ENCODE measurements around the gene CSNK1A1. TPM values are rescaled to one million over a fixed set of nuclear protein-coding genes. Genes with fewer than 3 reads are reported as not detected.
A peak's percentile ranks its signal among the peaks of the same experiment; 100 is the strongest.

The CSNK1A1 gene
- total RNA-seq, 1 donor from 2014 or later: 335 TPM

GRCh38 chr5:149544028-149544420 lies 7.2 kb downstream of the CSNK1A1 start:
- peaks cover 2% of the 10 kb centered on the region for H3K9me3 Mint-ChIP-seq
- H3F3A ChIP-seq (ENCODE audit: low read depth): peaks cover 48% of the 10 kb centered on the region
- peaks cover 100% of the 10 kb centered on the region for H3K79me2 ChIP-seq (ENCODE audit: low read depth)
- H3K36me3 Mint-ChIP-seq: peaks cover 50% of the 10 kb centered on the region
- no peaks in the 10 kb centered on the region for H3K9me3 ChIP-seq (ENCODE audit: low read depth)
- H3K9ac ChIP-seq: no peak overlapping the region
- H3K27ac Mint-ChIP-seq: no peak overlapping the region
- TF ChIP-seq CTCF (IDR thresholded peaks at IDR 0.05): no peak
- TF ChIP-seq EZH2 (IDR thresholded peaks at IDR 0.05): no peak
- TF ChIP-seq EZH2phosphoT487 (IDR thresholded peaks at IDR 0.05): no peak
- H3K4me1 ChIP-seq: peaks cover 40% of the 10 kb centered on the region
- peaks cover 22% of the 10 kb centered on the region for H3K4me1 Mint-ChIP-seq
- H3K4me3 ChIP-seq: no peak overlapping the region
- H4K20me1 ChIP-seq (ENCODE audit: low read depth): peaks cover 91% of the 10 kb centered on the region
- peak; percentile 52 for DNase-seq (ENCODE audit: low spot score)
- peaks cover 3% of the 10 kb centered on the region for H3K36me3 ChIP-seq
- H3K27ac ChIP-seq: peak overlapping the region; percentile 78
- H3K27me3 Mint-ChIP-seq (ENCODE audit: insufficient read depth, low read depth): peaks cover 2% of the 10 kb centered on the region
- no peaks in the 10 kb centered on the region for H3K27me3 ChIP-seq
- no peak overlapping the region for H3K4me3 Mint-ChIP-seq
- H2AFZ ChIP-seq (replicated peaks): no peak overlapping the region
- H3K4me2 ChIP-seq: peak overlapping the region; percentile 48

GRCh38 chr5:149543361-149544027 lies 7.7 kb downstream of the CSNK1A1 start:
- Mint-ChIP-seq H3K27me3 (ENCODE audit: insufficient read depth, low read depth) (peaks cover 2% of the 10 kb centered on the region), H3K4me1 (peaks cover 19% of the 10 kb centered on the region), H3K36me3 (peaks cover 46% of the 10 kb centered on the region), H3K27ac (no peak overlapping the region), H3K4me3 (no peak overlapping the region), H3K9me3 (peaks cover 2% of the 10 kb centered on the region)
- H3K4me2 ChIP-seq: peak overlapping the region; percentile 48
- H3F3A ChIP-seq (ENCODE audit: low read depth): peaks cover 48% of the 10 kb centered on the region
- H3K9me3 ChIP-seq (ENCODE audit: low read depth): no peaks in the 10 kb centered on the region
- H2AFZ ChIP-seq (replicated peaks): no peak overlapping the region
- peaks cover 5% of the 10 kb centered on the region for H3K36me3 ChIP-seq
- no peaks in the 10 kb centered on the region for H3K27me3 ChIP-seq
- peaks cover 100% of the 10 kb centered on the region for H3K79me2 ChIP-seq (ENCODE audit: low read depth)
- H3K9ac ChIP-seq: no peak overlapping the region
- H3K4me1 ChIP-seq: peaks cover 34% of the 10 kb centered on the region
- H3K27ac ChIP-seq: peak overlapping the region; percentile 78
- H4K20me1 ChIP-seq (ENCODE audit: low read depth): peaks cover 97% of the 10 kb centered on the region
- TF ChIP-seq CTCF (IDR thresholded peaks at IDR 0.05): no peak
- no peak for TF ChIP-seq EZH2 (IDR thresholded peaks at IDR 0.05)
- TF ChIP-seq EZH2phosphoT487 (IDR thresholded peaks at IDR 0.05): no peak
- no peak overlapping the region for H3K4me3 ChIP-seq
- no peak for DNase-seq (ENCODE audit: low spot score)

GRCh38 chr5:149541893-149542292 lies 9.3 kb downstream of the CSNK1A1 start:
- Histone ChIP-seq H3K4me1 (peaks cover 23% of the 10 kb centered on the region), H3K27ac (no peak overlapping the region), H3F3A (ENCODE audit: low read depth) (peaks cover 40% of the 10 kb centered on the region), H3K79me2 (ENCODE audit: low read depth) (peaks cover 100% of the 10 kb centered on the region), H3K4me3 (no peak overlapping the region), H3K27me3 (no peaks in the 10 kb centered on the region), H2AFZ (replicated peaks) (no peak overlapping the region), H3K4me2 (no peak overlapping the region), H3K9me3 (ENCODE audit: low read depth) (no peaks in the 10 kb centered on the region), H3K9ac (no peak overlapping the region), H4K20me1 (ENCODE audit: low read depth) (peaks cover 96% of the 10 kb centered on the region), H3K36me3 (peaks cover 10% of the 10 kb centered on the region)
- peaks cover 2% of the 10 kb centered on the region for H3K27me3 Mint-ChIP-seq (ENCODE audit: insufficient read depth, low read depth)
- peaks cover 13% of the 10 kb centered on the region for H3K4me1 Mint-ChIP-seq
- peaks cover 45% of the 10 kb centered on the region for H3K36me3 Mint-ChIP-seq
- peaks cover 2% of the 10 kb centered on the region for H3K9me3 Mint-ChIP-seq
- H3K27ac Mint-ChIP-seq: no peak overlapping the region
- TF ChIP-seq CTCF (IDR thresholded peaks at IDR 0.05): no peak
- no peak for TF ChIP-seq EZH2phosphoT487 (IDR thresholded peaks at IDR 0.05)
- TF ChIP-seq EZH2 (IDR thresholded peaks at IDR 0.05): no peak
- H3K4me3 Mint-ChIP-seq: no peak overlapping the region
- no peak for DNase-seq (ENCODE audit: low spot score)
